Keratinocyte (primary cell): ENCODE measurements around the gene ATXN7L3. TPM values are rescaled to one million over a fixed set of nuclear protein-coding genes. Genes with fewer than 3 reads are reported as not detected.
A peak's percentile ranks its signal among the peaks of the same experiment; 100 is the strongest.

Source experiments
- DNase-seq: peaks from one replicate; pipeline ENCODE4 v3.0.0-alpha.2; 2011; ENCODE audit warnings: low read depth, missing footprints, low spot score
- FAIRE-seq: peaks from 2 replicates; lab custom pipeline; 2011; peaks lifted over from hg19 to GRCh38; lab: Jason Lieb, UNC
- H2AFZ ChIP-seq: 2 replicates; pipeline ENCODE4 v1.6.0; 2012; ENCODE audit warnings: low read length, control low read depth, inconsistent platforms; ENCODE audit not compliant: control insufficient read depth
- H3K27ac ChIP-seq: 2 replicates; pipeline ENCODE4 v1.5.1; 2011; ENCODE audit warnings: low read length; ENCODE audit not compliant: control insufficient read depth, insufficient read depth
- H3K27me3 ChIP-seq: 3 replicates; pipeline ENCODE4 v1.6.0; 2011; ENCODE audit warnings: low read length; ENCODE audit not compliant: control insufficient read depth, insufficient read depth; ENCODE audit errors: extremely low read depth
- H3K36me3 ChIP-seq, 2 experiments: 2 replicates in 1 of 2; 3 replicates in 1 of 2; pipeline ENCODE4 v1.5.1; 2011; ENCODE audit warnings: low read length in 2 of 2, mild to moderate bottlenecking in 1 of 2; ENCODE audit not compliant: control insufficient read depth in 2 of 2, insufficient read depth in 2 of 2; ENCODE audit errors: extremely low read depth in 1 of 2
- H3K4me1 ChIP-seq: 3 replicates; pipeline ENCODE4 v1.5.1; 2011; ENCODE audit warnings: low read length; ENCODE audit not compliant: control insufficient read depth, insufficient read depth; ENCODE audit errors: extremely low read depth
- H3K4me2 ChIP-seq: 3 replicates; pipeline ENCODE4 v1.6.0; 2011; ENCODE audit warnings: low read depth, low read length; ENCODE audit not compliant: control insufficient read depth, insufficient read depth; ENCODE audit errors: extremely low read depth
- H3K4me3 ChIP-seq, 3 experiments: fragments of 200-600 bp in 1 of 3; sonication (generic) in 1 of 3; 2 replicates in 2 of 3; 3 replicates in 1 of 3; pipeline ENCODE4 v1.5.1; 2011 to 2016; ENCODE audit warnings: low read length in 3 of 3, mild to moderate bottlenecking in 3 of 3, control low read depth in 2 of 3, inconsistent platforms in 1 of 3, low read depth in 1 of 3, mixed read lengths in 1 of 3, mixed run types in 1 of 3, moderate library complexity in 1 of 3; ENCODE audit not compliant: control insufficient read depth in 2 of 3, insufficient read depth in 2 of 3; ENCODE audit errors: extremely low read depth in 1 of 3
- H3K79me2 ChIP-seq: 2 replicates; pipeline ENCODE4 v1.6.0; 2012; ENCODE audit warnings: low read length; ENCODE audit not compliant: control insufficient read depth, insufficient read depth
- H3K9ac ChIP-seq: 3 replicates; pipeline ENCODE4 v1.6.0; 2011; ENCODE audit warnings: low read length; ENCODE audit not compliant: control insufficient read depth, insufficient read depth; ENCODE audit errors: extremely low read depth
- H3K9me1 ChIP-seq: 3 replicates; pipeline ENCODE4 v1.6.0; 2011; ENCODE audit warnings: low read length; ENCODE audit not compliant: control insufficient read depth, insufficient read depth; ENCODE audit errors: extremely low read depth
- H3K9me3 ChIP-seq: 2 replicates; pipeline ENCODE4 v1.5.1; 2012; ENCODE audit warnings: low read depth, low read length; ENCODE audit not compliant: control insufficient read depth
- H4K20me1 ChIP-seq: 3 replicates; pipeline ENCODE4 v1.6.0; 2011; ENCODE audit warnings: low read length; ENCODE audit not compliant: control insufficient read depth, insufficient read depth; ENCODE audit errors: extremely low read depth
- EZH2 ChIP-seq: IDR thresholded peaks from one replicate; pipeline ENCODE4 v1.6.1; 2012; ENCODE audit warnings: inconsistent platforms, mild to moderate bottlenecking, low read length, moderate library complexity
- dilution Hi-C: fragments of 300-500 bp; cut with MboI; formaldehyde crosslinking; loops from one replicate; pipeline ENCODE4 v1.7.0; 2020; ENCODE audit warnings: low sequenced_read_pairs; ENCODE audit not compliant: extremely low pct_ligation_motif_present
- polyA plus RNA-seq, 5 experiments: library from polyadenylated mRNA; depleted of rRNA in 3 of 5; stranded (reverse) in 3 of 5; stranded (forward) in 1 of 5; unstranded in 1 of 5; fragments of >200 nt; gene quantifications; 1 replicate in 1 of 5; 2 replicates in 3 of 5; 3 replicates in 1 of 5; pipeline versions ENCODE4 v1.2.1 to v1.2.3, GENCODE V29; 2011 to 2012; ENCODE audit warnings: missing spikeins in 2 of 5, low read depth in 1 of 5, low replicate concordance in 1 of 5
- TF ChIP-seq, protein P1 (sequence below), 3 experiments: IDR thresholded peaks in 1 of 3; conservative IDR thresholded peaks in 1 of 3; optimal IDR thresholded peaks in 1 of 3; 2 replicates in 2 of 3; 3 replicates in 1 of 3; pipeline versions ENCODE3 to v1.5.1; 2011; ENCODE audit warnings: low read length in 3 of 3, mild to moderate bottlenecking in 3 of 3, moderate library complexity in 2 of 3, control low read depth in 1 of 3, inconsistent platforms in 1 of 3; ENCODE audit not compliant: insufficient read depth in 2 of 3; ENCODE audit errors: extremely low read depth in 1 of 3

ATXN7L3 gene
- polyA plus RNA-seq, 1 donor (not counting 4 experiments of a cell fraction or from before 2014, with no cell fraction given): 32.8 TPM

GRCh38 chr17:44206825-44207155, 7.1 kb upstream of the ATXN7L3 start:
- no peaks in the 10 kb centered on the region for H3K9me3 ChIP-seq

DNA sequence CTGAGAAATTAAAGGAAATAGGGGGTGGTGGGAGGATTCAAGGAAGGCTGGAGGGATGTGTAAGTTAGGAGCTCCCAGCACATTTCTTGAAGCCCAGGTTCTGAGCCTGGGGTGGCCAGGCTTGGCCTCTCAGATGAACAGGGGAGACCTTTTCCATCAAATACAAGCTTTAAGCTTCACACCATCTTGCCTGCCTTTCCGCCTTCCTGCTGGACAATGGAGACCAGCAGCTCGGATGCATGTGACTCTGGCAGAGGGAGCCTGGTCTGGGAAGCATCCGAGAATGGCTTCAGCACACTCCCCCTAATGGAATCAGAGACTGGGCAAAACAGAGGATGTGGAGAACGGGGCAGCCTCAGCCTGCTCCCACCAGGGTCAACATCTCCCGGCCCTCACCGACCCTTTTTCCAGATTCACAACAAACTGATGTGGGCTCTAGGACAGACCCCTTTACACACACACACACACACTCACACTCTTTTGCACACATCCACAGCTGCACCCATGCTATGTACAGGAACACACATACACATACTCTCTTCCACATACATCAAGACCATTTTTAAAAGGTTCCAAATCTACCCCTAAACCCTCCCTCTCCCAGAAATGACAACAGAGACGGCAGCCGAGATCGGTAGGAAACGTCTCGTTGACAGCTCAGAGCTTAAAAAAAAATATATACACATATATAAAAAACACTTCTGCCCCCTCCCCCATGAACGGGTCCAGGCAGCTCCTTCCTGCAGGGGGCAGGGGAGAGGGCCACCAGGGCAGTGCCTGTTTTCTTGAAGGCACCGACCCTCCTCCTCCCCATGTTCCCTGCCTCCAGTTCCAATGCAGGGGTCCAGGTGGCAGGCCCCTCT, 6.5 kb upstream of the ATXN7L3 start:
- Histone ChIP-seq H3K36me3 (peaks cover 20 to 33% of the 10 kb centered on the region in 2 experiments), H3K9me3 (no peaks in the 10 kb centered on the region), H3K79me2 (peaks cover 2% of the 10 kb centered on the region), H3K4me3 (no peak overlapping the region), H4K20me1 (peaks cover 2% of the 10 kb centered on the region), H3K27ac (no peak overlapping the region), H2AFZ (no peak overlapping the region), H3K4me1 (peaks cover 49% of the 10 kb centered on the region), H3K4me2 (no peak overlapping the region), H3K9me1 (peaks cover 5% of the 10 kb centered on the region), H3K9ac (no peak overlapping the region), H3K27me3 (no peaks in the 10 kb centered on the region)
- no peak for TF ChIP-seq EZH2
- TF ChIP-seq, protein P1, sequence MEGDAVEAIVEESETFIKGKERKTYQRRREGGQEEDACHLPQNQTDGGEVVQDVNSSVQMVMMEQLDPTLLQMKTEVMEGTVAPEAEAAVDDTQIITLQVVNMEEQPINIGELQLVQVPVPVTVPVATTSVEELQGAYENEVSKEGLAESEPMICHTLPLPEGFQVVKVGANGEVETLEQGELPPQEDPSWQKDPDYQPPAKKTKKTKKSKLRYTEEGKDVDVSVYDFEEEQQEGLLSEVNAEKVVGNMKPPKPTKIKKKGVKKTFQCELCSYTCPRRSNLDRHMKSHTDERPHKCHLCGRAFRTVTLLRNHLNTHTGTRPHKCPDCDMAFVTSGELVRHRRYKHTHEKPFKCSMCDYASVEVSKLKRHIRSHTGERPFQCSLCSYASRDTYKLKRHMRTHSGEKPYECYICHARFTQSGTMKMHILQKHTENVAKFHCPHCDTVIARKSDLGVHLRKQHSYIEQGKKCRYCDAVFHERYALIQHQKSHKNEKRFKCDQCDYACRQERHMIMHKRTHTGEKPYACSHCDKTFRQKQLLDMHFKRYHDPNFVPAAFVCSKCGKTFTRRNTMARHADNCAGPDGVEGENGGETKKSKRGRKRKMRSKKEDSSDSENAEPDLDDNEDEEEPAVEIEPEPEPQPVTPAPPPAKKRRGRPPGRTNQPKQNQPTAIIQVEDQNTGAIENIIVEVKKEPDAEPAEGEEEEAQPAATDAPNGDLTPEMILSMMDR (optimal IDR thresholded peaks at IDR 0.05 in 1 of 3, IDR thresholded peaks at IDR 0.05 in 1 of 3, conservative IDR thresholded peaks at IDR 0.05 in 1 of 3; ENCODE audit: extremely low read depth in 1 of 3, insufficient read depth in 2 of 3, low read length in 3 of 3): peak in 2 of 3 experiments; percentile 7 to 18
- no peak for FAIRE-seq
- no peak for DNase-seq
- dilution Hi-C loops: no loop called here

More at GRCh38 chr17:44206825-44207155, 7.1 kb upstream of the ATXN7L3 start:
- H3K4me2 ChIP-seq: no peak overlapping the region
- peaks cover 26 to 39% of the 10 kb centered on the region in 2 experiments for H3K36me3 ChIP-seq
- dilution Hi-C loops: no loop called here
- no peak for TF ChIP-seq EZH2
- TF ChIP-seq, protein P1 (optimal IDR thresholded peaks at IDR 0.05 in 1 of 3, IDR thresholded peaks at IDR 0.05 in 1 of 3, conservative IDR thresholded peaks at IDR 0.05 in 1 of 3; ENCODE audit: extremely low read depth in 1 of 3, insufficient read depth in 2 of 3, low read length in 3 of 3): no peak
- FAIRE-seq: no peak
- no peak for DNase-seq
- H4K20me1 ChIP-seq: peaks cover 2% of the 10 kb centered on the region
- H3K27me3 ChIP-seq: no peaks in the 10 kb centered on the region
- H3K79me2 ChIP-seq: peaks cover 1% of the 10 kb centered on the region
- peaks cover 5% of the 10 kb centered on the region for H3K9me1 ChIP-seq
- H2AFZ ChIP-seq: no peak overlapping the region
- no peak overlapping the region for H3K4me3 ChIP-seq
- no peak overlapping the region for H3K9ac ChIP-seq
- H3K27ac ChIP-seq: no peak overlapping the region
- H3K4me1 ChIP-seq: peaks cover 46% of the 10 kb centered on the region
